HG02938 (cell line): Measurements from ENCODE around the gene NUMA1.

Source experiments
- ATAC-seq: cut with Tn5 transposase; IDR thresholded peaks from one replicate; pipeline ENCODE4 v1.9.1; 2021; ENCODE audit warnings: mild to moderate bottlenecking, moderate library complexity; ENCODE audit not compliant: unreplicated experiment

Gene NUMA1

GRCh38 chr11:72102162-72102561 lies 21.8 kb upstream of the NUMA1 start:
- ATAC-seq, result no peak

GRCh38 chr11:72100462-72100861 lies 20.1 kb upstream of the NUMA1 start:
- no peak for ATAC-seq

- ATAC-seq, result no peak
Measured at GRCh38 chr11:72100009-72100408, 19.7 kb upstream of the NUMA1 start.

GRCh38 chr11:72098741-72099140 lies 18.4 kb upstream of the NUMA1 start:
- ATAC-seq, result no peak

GRCh38 chr11:72091292-72091691 lies 10.9 kb upstream of the NUMA1 start:
- ATAC-seq, result no peak

GRCh38 chr11:72088076-72088808 lies 7.9 kb upstream of the NUMA1 start:
- no peak for ATAC-seq

- no peak for ATAC-seq
Measured at GRCh38 chr11:72085621-72086351, 5.4 kb upstream of the NUMA1 start.

GRCh38 chr11:72084965-72085364 lies 4.6 kb upstream of the NUMA1 start:
- ATAC-seq, result no peak

GRCh38 chr11:72084076-72084475 lies 3.7 kb upstream of the NUMA1 start:
- no peak for ATAC-seq

GRCh38 chr11:72083414-72083813 lies 3.1 kb upstream of the NUMA1 start:
- ATAC-seq, result no peak

GRCh38 chr11:72081821-72082453 lies 1.6 kb upstream of the NUMA1 start:
- no peak for ATAC-seq

GRCh38 chr11:72081184-72081644 lies 872 bp upstream of the NUMA1 start:
- no peak for ATAC-seq

- no peak for ATAC-seq
Measured at GRCh38 chr11:72079819-72080325, 470 bp downstream of the NUMA1 start.

GRCh38 chr11:72078477-72078876 lies 1.9 kb downstream of the NUMA1 start:
- ATAC-seq, result no peak

- ATAC-seq, result no peak
Measured at GRCh38 chr11:72075756-72076155, 4.6 kb downstream of the NUMA1 start.

- no peak for ATAC-seq
Measured at GRCh38 chr11:72075109-72075508, 5.2 kb downstream of the NUMA1 start.

- no peak for ATAC-seq
Measured at GRCh38 chr11:72072348-72072747, 8.0 kb downstream of the NUMA1 start.

GRCh38 chr11:72070491-72070890 lies 9.9 kb downstream of the NUMA1 start:
- ATAC-seq, result no peak

- ATAC-seq, result no peak
Measured at GRCh38 chr11:72069787-72070251, 10.5 kb downstream of the NUMA1 start.

- no peak for ATAC-seq
Measured at GRCh38 chr11:72069200-72069599, 11.1 kb downstream of the NUMA1 start.

GRCh38 chr11:72067676-72068075 lies 12.7 kb downstream of the NUMA1 start:
- ATAC-seq, result no peak

- no peak for ATAC-seq
Measured at GRCh38 chr11:72067266-72067665, 13.1 kb downstream of the NUMA1 start.
